H1 (cell line): Measurements from ENCODE around the gene ITGB7. TPM values are rescaled to one million over a fixed set of nuclear protein-coding genes. Genes with fewer than 3 reads are reported as not detected.

ENCODE experiments used
- CHD2 ChIP-seq: IDR thresholded peaks from 2 replicates; pipeline ENCODE4 v1.6.1; 2012; ENCODE audit warnings: low read length, improper control_type of control experiment
- JUN ChIP-seq: IDR thresholded peaks from 2 replicates; pipeline ENCODE4 v1.6.1; 2011; ENCODE audit warnings: low read depth, mild to moderate bottlenecking, improper control_type of control experiment, low read length
- KDM5A ChIP-seq: fragments of 200-600 bp; IDR thresholded peaks from 2 replicates; pipeline ENCODE4 v1.7.1; 2012; ENCODE audit warnings: mild to moderate bottlenecking, low read length, inconsistent platforms, mixed read lengths
- PHF8 ChIP-seq: fragments of 200-600 bp; sonication (generic); conservative IDR thresholded peaks from 2 replicates; pipeline ENCODE4 v1.7.1; 2012; ENCODE audit warnings: low read depth, mild to moderate bottlenecking, inconsistent platforms, low read length, moderate library complexity
- RBBP5 ChIP-seq: IDR thresholded peaks from 2 replicates; pipeline ENCODE4 v1.7.1; 2012; ENCODE audit warnings: low read depth, mild to moderate bottlenecking, inconsistent platforms, low read length, moderate library complexity, borderline replicate concordance
- TCF12 ChIP-seq: IDR thresholded peaks from 2 replicates; pipeline ENCODE4 v1.6.1; 2011; ENCODE audit warnings: low read depth, mild to moderate bottlenecking, low read length
- polyA plus RNA-seq, 7 experiments: library from polyadenylated mRNA; depleted of rRNA in 3 of 7; stranded (reverse) in 5 of 7; unstranded in 2 of 7; fragments of >200 nt in 5 of 7; fragments of 200-250 nt in 2 of 7; gene quantifications; 1 replicate in 5 of 7; 2 replicates in 1 of 7; 4 replicates in 1 of 7; pipeline versions ENCODE4 v1.2.1 to v1.2.3, GENCODE V29; 2011 to 2013; ENCODE audit warnings: missing spikeins in 2 of 7, mixed read lengths in 2 of 7
- total RNA-seq: library from RNA; stranded (reverse); fragmentation: NEBNext Ultra II Directional; extraction: Animal tissue kit (Norgen Biotek cat#: 25700); gene quantifications from 2 replicates; pipeline ENCODE4 v1.2.1, GENCODE V29; 2021
- TF ChIP-seq, protein P1 (sequence below): fragments of 300-600 bp; sonication (generic); IDR thresholded peaks from 2 replicates; pipeline ENCODE4 v1.7.1; 2012; ENCODE audit warnings: low read length, moderate library complexity, mild to moderate bottlenecking, inconsistent platforms; ENCODE audit not compliant: insufficient replicate concordance

ITGB7 gene
- total and polyA plus RNA-seq, 2 of the 8 experiments (the other 6 are each of a cell fraction or from before 2014, with no cell fraction given), result 0.35 to 0.54 TPM

DNA sequence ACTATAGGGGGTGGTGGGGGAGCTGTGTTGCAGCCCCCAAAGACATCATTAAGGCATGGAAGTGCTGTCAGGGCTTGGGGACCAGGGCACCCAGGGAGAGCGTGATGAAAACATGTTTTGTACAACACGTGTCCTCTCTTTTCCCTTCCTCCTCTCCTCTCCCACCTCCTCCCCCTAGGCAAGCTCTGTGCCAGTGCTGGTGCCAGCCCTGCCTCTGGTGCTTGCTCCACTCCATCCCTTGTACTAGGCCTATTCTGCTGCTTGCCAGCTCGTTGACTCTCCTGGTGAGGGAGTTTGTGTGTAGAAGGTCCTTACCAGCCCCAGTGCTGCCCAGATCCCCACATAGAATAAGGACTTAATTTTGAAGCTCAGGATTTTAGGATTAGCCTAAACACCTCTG lies 28.1 kb upstream of the ITGB7 start (continued):
- TF ChIP-seq, protein P1, sequence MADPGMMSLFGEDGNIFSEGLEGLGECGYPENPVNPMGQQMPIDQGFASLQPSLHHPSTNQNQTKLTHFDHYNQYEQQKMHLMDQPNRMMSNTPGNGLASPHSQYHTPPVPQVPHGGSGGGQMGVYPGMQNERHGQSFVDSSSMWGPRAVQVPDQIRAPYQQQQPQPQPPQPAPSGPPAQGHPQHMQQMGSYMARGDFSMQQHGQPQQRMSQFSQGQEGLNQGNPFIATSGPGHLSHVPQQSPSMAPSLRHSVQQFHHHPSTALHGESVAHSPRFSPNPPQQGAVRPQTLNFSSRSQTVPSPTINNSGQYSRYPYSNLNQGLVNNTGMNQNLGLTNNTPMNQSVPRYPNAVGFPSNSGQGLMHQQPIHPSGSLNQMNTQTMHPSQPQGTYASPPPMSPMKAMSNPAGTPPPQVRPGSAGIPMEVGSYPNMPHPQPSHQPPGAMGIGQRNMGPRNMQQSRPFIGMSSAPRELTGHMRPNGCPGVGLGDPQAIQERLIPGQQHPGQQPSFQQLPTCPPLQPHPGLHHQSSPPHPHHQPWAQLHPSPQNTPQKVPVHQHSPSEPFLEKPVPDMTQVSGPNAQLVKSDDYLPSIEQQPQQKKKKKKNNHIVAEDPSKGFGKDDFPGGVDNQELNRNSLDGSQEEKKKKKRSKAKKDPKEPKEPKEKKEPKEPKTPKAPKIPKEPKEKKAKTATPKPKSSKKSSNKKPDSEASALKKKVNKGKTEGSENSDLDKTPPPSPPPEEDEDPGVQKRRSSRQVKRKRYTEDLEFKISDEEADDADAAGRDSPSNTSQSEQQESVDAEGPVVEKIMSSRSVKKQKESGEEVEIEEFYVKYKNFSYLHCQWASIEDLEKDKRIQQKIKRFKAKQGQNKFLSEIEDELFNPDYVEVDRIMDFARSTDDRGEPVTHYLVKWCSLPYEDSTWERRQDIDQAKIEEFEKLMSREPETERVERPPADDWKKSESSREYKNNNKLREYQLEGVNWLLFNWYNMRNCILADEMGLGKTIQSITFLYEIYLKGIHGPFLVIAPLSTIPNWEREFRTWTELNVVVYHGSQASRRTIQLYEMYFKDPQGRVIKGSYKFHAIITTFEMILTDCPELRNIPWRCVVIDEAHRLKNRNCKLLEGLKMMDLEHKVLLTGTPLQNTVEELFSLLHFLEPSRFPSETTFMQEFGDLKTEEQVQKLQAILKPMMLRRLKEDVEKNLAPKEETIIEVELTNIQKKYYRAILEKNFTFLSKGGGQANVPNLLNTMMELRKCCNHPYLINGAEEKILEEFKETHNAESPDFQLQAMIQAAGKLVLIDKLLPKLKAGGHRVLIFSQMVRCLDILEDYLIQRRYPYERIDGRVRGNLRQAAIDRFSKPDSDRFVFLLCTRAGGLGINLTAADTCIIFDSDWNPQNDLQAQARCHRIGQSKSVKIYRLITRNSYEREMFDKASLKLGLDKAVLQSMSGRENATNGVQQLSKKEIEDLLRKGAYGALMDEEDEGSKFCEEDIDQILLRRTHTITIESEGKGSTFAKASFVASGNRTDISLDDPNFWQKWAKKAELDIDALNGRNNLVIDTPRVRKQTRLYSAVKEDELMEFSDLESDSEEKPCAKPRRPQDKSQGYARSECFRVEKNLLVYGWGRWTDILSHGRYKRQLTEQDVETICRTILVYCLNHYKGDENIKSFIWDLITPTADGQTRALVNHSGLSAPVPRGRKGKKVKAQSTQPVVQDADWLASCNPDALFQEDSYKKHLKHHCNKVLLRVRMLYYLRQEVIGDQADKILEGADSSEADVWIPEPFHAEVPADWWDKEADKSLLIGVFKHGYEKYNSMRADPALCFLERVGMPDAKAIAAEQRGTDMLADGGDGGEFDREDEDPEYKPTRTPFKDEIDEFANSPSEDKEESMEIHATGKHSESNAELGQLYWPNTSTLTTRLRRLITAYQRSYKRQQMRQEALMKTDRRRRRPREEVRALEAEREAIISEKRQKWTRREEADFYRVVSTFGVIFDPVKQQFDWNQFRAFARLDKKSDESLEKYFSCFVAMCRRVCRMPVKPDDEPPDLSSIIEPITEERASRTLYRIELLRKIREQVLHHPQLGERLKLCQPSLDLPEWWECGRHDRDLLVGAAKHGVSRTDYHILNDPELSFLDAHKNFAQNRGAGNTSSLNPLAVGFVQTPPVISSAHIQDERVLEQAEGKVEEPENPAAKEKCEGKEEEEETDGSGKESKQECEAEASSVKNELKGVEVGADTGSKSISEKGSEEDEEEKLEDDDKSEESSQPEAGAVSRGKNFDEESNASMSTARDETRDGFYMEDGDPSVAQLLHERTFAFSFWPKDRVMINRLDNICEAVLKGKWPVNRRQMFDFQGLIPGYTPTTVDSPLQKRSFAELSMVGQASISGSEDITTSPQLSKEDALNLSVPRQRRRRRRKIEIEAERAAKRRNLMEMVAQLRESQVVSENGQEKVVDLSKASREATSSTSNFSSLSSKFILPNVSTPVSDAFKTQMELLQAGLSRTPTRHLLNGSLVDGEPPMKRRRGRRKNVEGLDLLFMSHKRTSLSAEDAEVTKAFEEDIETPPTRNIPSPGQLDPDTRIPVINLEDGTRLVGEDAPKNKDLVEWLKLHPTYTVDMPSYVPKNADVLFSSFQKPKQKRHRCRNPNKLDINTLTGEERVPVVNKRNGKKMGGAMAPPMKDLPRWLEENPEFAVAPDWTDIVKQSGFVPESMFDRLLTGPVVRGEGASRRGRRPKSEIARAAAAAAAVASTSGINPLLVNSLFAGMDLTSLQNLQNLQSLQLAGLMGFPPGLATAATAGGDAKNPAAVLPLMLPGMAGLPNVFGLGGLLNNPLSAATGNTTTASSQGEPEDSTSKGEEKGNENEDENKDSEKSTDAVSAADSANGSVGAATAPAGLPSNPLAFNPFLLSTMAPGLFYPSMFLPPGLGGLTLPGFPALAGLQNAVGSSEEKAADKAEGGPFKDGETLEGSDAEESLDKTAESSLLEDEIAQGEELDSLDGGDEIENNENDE, result no peak
- TF ChIP-seq CHD2 (no peak), RBBP5 (no peak), PHF8 (no peak), KDM5A (no peak), TCF12 (no peak), JUN (no peak)
